ENCODE measurements around the gene TMEM79.

TMEM79 gene

GRCh38 chr1:156257711-156258110, 26.4 kb upstream of the TMEM79 start:
- no peak overlapping the region for H4K12ac ChIP-seq (ENCODE audit: low read depth, low read length)
- H3K27ac ChIP-seq (ENCODE audit: low read depth, low read length), result no peak overlapping the region
- no peak overlapping the region for H3K14ac ChIP-seq (ENCODE audit: low read length)
- H3K36me3 ChIP-seq (ENCODE audit: control insufficient read depth in 1 of 2, insufficient read depth in 2 of 2, low read length in 2 of 2), result peaks cover 73 to 78% of the 10 kb centered on the region in 2 experiments
- no peaks in the 10 kb centered on the region for H3K79me2 ChIP-seq (ENCODE audit: control insufficient read depth, insufficient read depth, low read length, poor library complexity)
- no peak overlapping the region for H2BK120ac ChIP-seq (ENCODE audit: insufficient read depth, low read length, poor library complexity)
- peaks cover 0 to 3% of the 10 kb centered on the region in 2 experiments for H3K4me1 ChIP-seq (ENCODE audit: control insufficient read depth in 1 of 2, insufficient read depth in 2 of 2, low read length in 2 of 2)
- H3K9ac ChIP-seq (ENCODE audit: low read length), result no peak overlapping the region
- H2AFZ ChIP-seq (ENCODE audit: insufficient read depth, low read length, poor library complexity), result no peak overlapping the region
- no peak overlapping the region for H3K4me3 ChIP-seq (ENCODE audit: low read depth, low read length)
- no peak overlapping the region for H2BK12ac ChIP-seq (ENCODE audit: low read length)
- no CpG with 5 or more reads among the region's 2 CpGs for whole genome bisulfite sequencing (ENCODE audit: extremely low coverage, insufficient coverage, insufficient read length)
- no peak overlapping the region for H3K23ac ChIP-seq (ENCODE audit: low read length)
- H2BK5ac ChIP-seq (ENCODE audit: low read depth, low read length, poor library complexity), result no peak overlapping the region
- H3K79me1 ChIP-seq (ENCODE audit: low read length), result no peaks in the 10 kb centered on the region
- H3K4me2 ChIP-seq (ENCODE audit: low read length), result no peak overlapping the region
- no peak overlapping the region for H2AK5ac ChIP-seq (ENCODE audit: low read length)
- no peak for DNase-seq
- H3K4ac ChIP-seq (ENCODE audit: low read depth, low read length), result no peak overlapping the region
- no peaks in the 10 kb centered on the region for H3K9me3 ChIP-seq (ENCODE audit: insufficient read depth, low read depth, low read length)
- no peak overlapping the region for H4K8ac ChIP-seq (ENCODE audit: low read depth, low read length)
- H3K27me3 ChIP-seq (ENCODE audit: insufficient read depth, low read length), result no peaks in the 10 kb centered on the region
- H4K91ac ChIP-seq (ENCODE audit: low read depth, low read length), result no peak overlapping the region
- H3K18ac ChIP-seq (ENCODE audit: low read length), result no peak overlapping the region

- WGBS (ENCODE audit: extremely low coverage, insufficient coverage, insufficient read length), result no CpG with 5 or more reads among the region's 8 CpGs
- no peak overlapping the region for H3K23ac ChIP-seq (ENCODE audit: low read length)
- peaks cover 71 to 77% of the 10 kb centered on the region in 2 experiments for H3K36me3 ChIP-seq (ENCODE audit: control insufficient read depth in 1 of 2, insufficient read depth in 2 of 2, low read length in 2 of 2)
- no peak overlapping the region for H2AK5ac ChIP-seq (ENCODE audit: low read length)
- H4K12ac ChIP-seq (ENCODE audit: low read depth, low read length), result no peak overlapping the region
- no peaks in the 10 kb centered on the region for H3K27me3 ChIP-seq (ENCODE audit: insufficient read depth, low read length)
- H3K9ac ChIP-seq (ENCODE audit: low read length), result no peak overlapping the region
- H3K4ac ChIP-seq (ENCODE audit: low read depth, low read length), result no peak overlapping the region
- H3K79me1 ChIP-seq (ENCODE audit: low read length), result no peaks in the 10 kb centered on the region
- no peak overlapping the region for H3K27ac ChIP-seq (ENCODE audit: low read depth, low read length)
- no peaks in the 10 kb centered on the region for H3K79me2 ChIP-seq (ENCODE audit: control insufficient read depth, insufficient read depth, low read length, poor library complexity)
- H2AFZ ChIP-seq (ENCODE audit: insufficient read depth, low read length, poor library complexity), result no peak overlapping the region
- H3K4me1 ChIP-seq (ENCODE audit: control insufficient read depth in 1 of 2, insufficient read depth in 2 of 2, low read length in 2 of 2), result no peaks in the 10 kb centered on the region
- H2BK5ac ChIP-seq (ENCODE audit: low read depth, low read length, poor library complexity), result no peak overlapping the region
- H2BK120ac ChIP-seq (ENCODE audit: insufficient read depth, low read length, poor library complexity), result no peak overlapping the region
- H3K18ac ChIP-seq (ENCODE audit: low read length), result no peak overlapping the region
- no peak overlapping the region for H3K14ac ChIP-seq (ENCODE audit: low read length)
- H3K9me3 ChIP-seq (ENCODE audit: insufficient read depth, low read depth, low read length), result no peaks in the 10 kb centered on the region
- no peak overlapping the region for H4K91ac ChIP-seq (ENCODE audit: low read depth, low read length)
- H2BK12ac ChIP-seq (ENCODE audit: low read length), result no peak overlapping the region
- DNase-seq, result no peak
- no peak overlapping the region for H3K4me2 ChIP-seq (ENCODE audit: low read length)
- H4K8ac ChIP-seq (ENCODE audit: low read depth, low read length), result no peak overlapping the region
- H3K4me3 ChIP-seq (ENCODE audit: low read depth, low read length), result no peak overlapping the region
Observed at GRCh38 chr1:156258859-156259258, 25.3 kb upstream of the TMEM79 start.

- no peak overlapping the region for H2BK12ac ChIP-seq (ENCODE audit: low read length)
Observed at GRCh38 chr1:156259805-156260204, 24.3 kb upstream of the TMEM79 start.

GRCh38 chr1:156260896-156261295, 23.2 kb upstream of the TMEM79 start:
- Histone ChIP-seq H3K18ac (ENCODE audit: low read length) (no peak overlapping the region), H4K8ac (ENCODE audit: low read depth, low read length) (no peak overlapping the region), H3K79me1 (ENCODE audit: low read length) (no peaks in the 10 kb centered on the region), H3K27me3 (ENCODE audit: insufficient read depth, low read length) (no peaks in the 10 kb centered on the region), H3K79me2 (ENCODE audit: control insufficient read depth, insufficient read depth, low read length, poor library complexity) (no peaks in the 10 kb centered on the region), H3K4me1 (ENCODE audit: control insufficient read depth in 1 of 2, insufficient read depth in 2 of 2, low read length in 2 of 2) (no peaks in the 10 kb centered on the region), H3K9ac (ENCODE audit: low read length) (no peak overlapping the region), H3K23ac (ENCODE audit: low read length) (no peak overlapping the region), H3K14ac (ENCODE audit: low read length) (no peak overlapping the region), H3K36me3 (ENCODE audit: control insufficient read depth in 1 of 2, insufficient read depth in 2 of 2, low read length in 2 of 2) (peaks cover 75 to 87% of the 10 kb centered on the region in 2 experiments), H4K12ac (ENCODE audit: low read depth, low read length) (no peak overlapping the region), H4K91ac (ENCODE audit: low read depth, low read length) (no peak overlapping the region), H3K4me2 (ENCODE audit: low read length) (no peak overlapping the region), H2BK5ac (ENCODE audit: low read depth, low read length, poor library complexity) (no peak overlapping the region), H3K4ac (ENCODE audit: low read depth, low read length) (no peak overlapping the region), H3K9me3 (ENCODE audit: insufficient read depth, low read depth, low read length) (no peaks in the 10 kb centered on the region), H2AK5ac (ENCODE audit: low read length) (no peak overlapping the region), H2BK12ac (ENCODE audit: low read length) (no peak overlapping the region), H2BK120ac (ENCODE audit: insufficient read depth, low read length, poor library complexity) (no peak overlapping the region), H2AFZ (ENCODE audit: insufficient read depth, low read length, poor library complexity) (no peak overlapping the region), H3K4me3 (ENCODE audit: low read depth, low read length) (no peak overlapping the region), H3K27ac (ENCODE audit: low read depth, low read length) (no peak overlapping the region)
- no CpG with 5 or more reads among the region's 2 CpGs for WGBS (ENCODE audit: extremely low coverage, insufficient coverage, insufficient read length)
- no peak for DNase-seq

More at GRCh38 chr1:156259805-156260204, 24.3 kb upstream of the TMEM79 start:
- H4K91ac ChIP-seq (ENCODE audit: low read depth, low read length), result no peak overlapping the region
- no peak overlapping the region for H3K18ac ChIP-seq (ENCODE audit: low read length)
- H2BK120ac ChIP-seq (ENCODE audit: insufficient read depth, low read length, poor library complexity), result no peak overlapping the region
- H2AFZ ChIP-seq (ENCODE audit: insufficient read depth, low read length, poor library complexity), result no peak overlapping the region
- no peaks in the 10 kb centered on the region for H3K79me1 ChIP-seq (ENCODE audit: low read length)
- H2BK5ac ChIP-seq (ENCODE audit: low read depth, low read length, poor library complexity), result no peak overlapping the region
- no peak overlapping the region for H4K12ac ChIP-seq (ENCODE audit: low read depth, low read length)
- H3K27me3 ChIP-seq (ENCODE audit: insufficient read depth, low read length), result no peaks in the 10 kb centered on the region
- H3K23ac ChIP-seq (ENCODE audit: low read length), result no peak overlapping the region
- no peak overlapping the region for H3K4ac ChIP-seq (ENCODE audit: low read depth, low read length)
- H2AK5ac ChIP-seq (ENCODE audit: low read length), result no peak overlapping the region
- no peaks in the 10 kb centered on the region for H3K9me3 ChIP-seq (ENCODE audit: insufficient read depth, low read depth, low read length)
- no peaks in the 10 kb centered on the region for H3K79me2 ChIP-seq (ENCODE audit: control insufficient read depth, insufficient read depth, low read length, poor library complexity)
- no peak overlapping the region for H3K4me2 ChIP-seq (ENCODE audit: low read length)
- H3K9ac ChIP-seq (ENCODE audit: low read length), result no peak overlapping the region
- no peak overlapping the region for H3K4me3 ChIP-seq (ENCODE audit: low read depth, low read length)
- H3K14ac ChIP-seq (ENCODE audit: low read length), result no peak overlapping the region
- no peak overlapping the region for H4K8ac ChIP-seq (ENCODE audit: low read depth, low read length)
- H3K4me1 ChIP-seq (ENCODE audit: control insufficient read depth in 1 of 2, insufficient read depth in 2 of 2, low read length in 2 of 2), result no peaks in the 10 kb centered on the region
- peaks cover 66 to 80% of the 10 kb centered on the region in 2 experiments for H3K36me3 ChIP-seq (ENCODE audit: control insufficient read depth in 1 of 2, insufficient read depth in 2 of 2, low read length in 2 of 2)
- no CpG with 5 or more reads among the region's 3 CpGs for WGBS (ENCODE audit: extremely low coverage, insufficient coverage, insufficient read length)
- no peak overlapping the region for H3K27ac ChIP-seq (ENCODE audit: low read depth, low read length)
- no peak for DNase-seq
